ENCODE measurements around the gene PRKCE. TPM values are rescaled to one million over a fixed set of nuclear protein-coding genes. Genes with fewer than 3 reads are reported as not detected.

Gene PRKCE
- total and polyA plus RNA-seq, 2 of the 8 experiments (the other 6 are each of a cell fraction or from before 2014, with no cell fraction given) = 0.54 to 2.1 TPM

- TF ChIP-seq, protein P1, sequence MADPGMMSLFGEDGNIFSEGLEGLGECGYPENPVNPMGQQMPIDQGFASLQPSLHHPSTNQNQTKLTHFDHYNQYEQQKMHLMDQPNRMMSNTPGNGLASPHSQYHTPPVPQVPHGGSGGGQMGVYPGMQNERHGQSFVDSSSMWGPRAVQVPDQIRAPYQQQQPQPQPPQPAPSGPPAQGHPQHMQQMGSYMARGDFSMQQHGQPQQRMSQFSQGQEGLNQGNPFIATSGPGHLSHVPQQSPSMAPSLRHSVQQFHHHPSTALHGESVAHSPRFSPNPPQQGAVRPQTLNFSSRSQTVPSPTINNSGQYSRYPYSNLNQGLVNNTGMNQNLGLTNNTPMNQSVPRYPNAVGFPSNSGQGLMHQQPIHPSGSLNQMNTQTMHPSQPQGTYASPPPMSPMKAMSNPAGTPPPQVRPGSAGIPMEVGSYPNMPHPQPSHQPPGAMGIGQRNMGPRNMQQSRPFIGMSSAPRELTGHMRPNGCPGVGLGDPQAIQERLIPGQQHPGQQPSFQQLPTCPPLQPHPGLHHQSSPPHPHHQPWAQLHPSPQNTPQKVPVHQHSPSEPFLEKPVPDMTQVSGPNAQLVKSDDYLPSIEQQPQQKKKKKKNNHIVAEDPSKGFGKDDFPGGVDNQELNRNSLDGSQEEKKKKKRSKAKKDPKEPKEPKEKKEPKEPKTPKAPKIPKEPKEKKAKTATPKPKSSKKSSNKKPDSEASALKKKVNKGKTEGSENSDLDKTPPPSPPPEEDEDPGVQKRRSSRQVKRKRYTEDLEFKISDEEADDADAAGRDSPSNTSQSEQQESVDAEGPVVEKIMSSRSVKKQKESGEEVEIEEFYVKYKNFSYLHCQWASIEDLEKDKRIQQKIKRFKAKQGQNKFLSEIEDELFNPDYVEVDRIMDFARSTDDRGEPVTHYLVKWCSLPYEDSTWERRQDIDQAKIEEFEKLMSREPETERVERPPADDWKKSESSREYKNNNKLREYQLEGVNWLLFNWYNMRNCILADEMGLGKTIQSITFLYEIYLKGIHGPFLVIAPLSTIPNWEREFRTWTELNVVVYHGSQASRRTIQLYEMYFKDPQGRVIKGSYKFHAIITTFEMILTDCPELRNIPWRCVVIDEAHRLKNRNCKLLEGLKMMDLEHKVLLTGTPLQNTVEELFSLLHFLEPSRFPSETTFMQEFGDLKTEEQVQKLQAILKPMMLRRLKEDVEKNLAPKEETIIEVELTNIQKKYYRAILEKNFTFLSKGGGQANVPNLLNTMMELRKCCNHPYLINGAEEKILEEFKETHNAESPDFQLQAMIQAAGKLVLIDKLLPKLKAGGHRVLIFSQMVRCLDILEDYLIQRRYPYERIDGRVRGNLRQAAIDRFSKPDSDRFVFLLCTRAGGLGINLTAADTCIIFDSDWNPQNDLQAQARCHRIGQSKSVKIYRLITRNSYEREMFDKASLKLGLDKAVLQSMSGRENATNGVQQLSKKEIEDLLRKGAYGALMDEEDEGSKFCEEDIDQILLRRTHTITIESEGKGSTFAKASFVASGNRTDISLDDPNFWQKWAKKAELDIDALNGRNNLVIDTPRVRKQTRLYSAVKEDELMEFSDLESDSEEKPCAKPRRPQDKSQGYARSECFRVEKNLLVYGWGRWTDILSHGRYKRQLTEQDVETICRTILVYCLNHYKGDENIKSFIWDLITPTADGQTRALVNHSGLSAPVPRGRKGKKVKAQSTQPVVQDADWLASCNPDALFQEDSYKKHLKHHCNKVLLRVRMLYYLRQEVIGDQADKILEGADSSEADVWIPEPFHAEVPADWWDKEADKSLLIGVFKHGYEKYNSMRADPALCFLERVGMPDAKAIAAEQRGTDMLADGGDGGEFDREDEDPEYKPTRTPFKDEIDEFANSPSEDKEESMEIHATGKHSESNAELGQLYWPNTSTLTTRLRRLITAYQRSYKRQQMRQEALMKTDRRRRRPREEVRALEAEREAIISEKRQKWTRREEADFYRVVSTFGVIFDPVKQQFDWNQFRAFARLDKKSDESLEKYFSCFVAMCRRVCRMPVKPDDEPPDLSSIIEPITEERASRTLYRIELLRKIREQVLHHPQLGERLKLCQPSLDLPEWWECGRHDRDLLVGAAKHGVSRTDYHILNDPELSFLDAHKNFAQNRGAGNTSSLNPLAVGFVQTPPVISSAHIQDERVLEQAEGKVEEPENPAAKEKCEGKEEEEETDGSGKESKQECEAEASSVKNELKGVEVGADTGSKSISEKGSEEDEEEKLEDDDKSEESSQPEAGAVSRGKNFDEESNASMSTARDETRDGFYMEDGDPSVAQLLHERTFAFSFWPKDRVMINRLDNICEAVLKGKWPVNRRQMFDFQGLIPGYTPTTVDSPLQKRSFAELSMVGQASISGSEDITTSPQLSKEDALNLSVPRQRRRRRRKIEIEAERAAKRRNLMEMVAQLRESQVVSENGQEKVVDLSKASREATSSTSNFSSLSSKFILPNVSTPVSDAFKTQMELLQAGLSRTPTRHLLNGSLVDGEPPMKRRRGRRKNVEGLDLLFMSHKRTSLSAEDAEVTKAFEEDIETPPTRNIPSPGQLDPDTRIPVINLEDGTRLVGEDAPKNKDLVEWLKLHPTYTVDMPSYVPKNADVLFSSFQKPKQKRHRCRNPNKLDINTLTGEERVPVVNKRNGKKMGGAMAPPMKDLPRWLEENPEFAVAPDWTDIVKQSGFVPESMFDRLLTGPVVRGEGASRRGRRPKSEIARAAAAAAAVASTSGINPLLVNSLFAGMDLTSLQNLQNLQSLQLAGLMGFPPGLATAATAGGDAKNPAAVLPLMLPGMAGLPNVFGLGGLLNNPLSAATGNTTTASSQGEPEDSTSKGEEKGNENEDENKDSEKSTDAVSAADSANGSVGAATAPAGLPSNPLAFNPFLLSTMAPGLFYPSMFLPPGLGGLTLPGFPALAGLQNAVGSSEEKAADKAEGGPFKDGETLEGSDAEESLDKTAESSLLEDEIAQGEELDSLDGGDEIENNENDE (IDR thresholded peaks at IDR 0.05; ENCODE audit: insufficient replicate concordance, low read length) = no peak
- TF ChIP-seq EP300 (IDR thresholded peaks at IDR 0.05; ENCODE audit: borderline replicate concordance in 1 of 2, low read depth in 2 of 2, low read length in 2 of 2) = no peak
- TF ChIP-seq POLR2AphosphoS5 (IDR thresholded peaks at IDR 0.05; ENCODE audit: low read depth, low read length) = no peak
- no peak for TF ChIP-seq NANOG (IDR thresholded peaks at IDR 0.05; ENCODE audit: insufficient read depth, low read depth, low read length, poor library complexity, severe bottlenecking)
- no peak for TF ChIP-seq BRCA1 (IDR thresholded peaks at IDR 0.05; ENCODE audit: low read depth, low read length)
- no peak for TF ChIP-seq KDM4A (IDR thresholded peaks at IDR 0.05; ENCODE audit: low read depth, low read length, severe bottlenecking)
- TF ChIP-seq FOSL1 (IDR thresholded peaks at IDR 0.05; ENCODE audit: insufficient read depth, low read depth, low read length) = no peak
- no peak for TF ChIP-seq SUZ12 (IDR thresholded peaks at IDR 0.05; ENCODE audit: low read length)
Observed at GRCh38 chr2:45629971-45630370, 21.5 kb upstream of the PRKCE start (continued).
